Measurements from ENCODE around the gene ABCA13. TPM values are rescaled to one million over a fixed set of nuclear protein-coding genes. Genes with fewer than 3 reads are reported as not detected.
"Not testable (repeated sequence)": the region's sequence is repeated elsewhere in the genome, so short reads cannot be mapped to it uniquely, and the experiment has no call there.

The ABCA13 gene
- total RNA-seq = 0.02 TPM in 1 of 2 replicates, not detected in the other

- intact Hi-C loops (cut with micrococcal nuclease) = no loop called here
Measured at GRCh38 chr7:48171202-48171601, at the start of gene ABCA13. Gene ABCA13 (plus strand): TSS chr7:48171458. CDS start chr7:48171484, 26 bp downstream.

GRCh38 chr7:48126037-48126436, 45.2 kb upstream of the ABCA13 start:
- intact Hi-C loops (cut with micrococcal nuclease) = no loop called here

- intact Hi-C loops (cut with micrococcal nuclease) = no loop called here
Measured at GRCh38 chr7:48130658-48131108, 40.6 kb upstream of the ABCA13 start.

GRCh38 chr7:48132792-48133191, 38.5 kb upstream of the ABCA13 start:
- intact Hi-C loops (cut with micrococcal nuclease) = no loop called here

- intact Hi-C loops (cut with micrococcal nuclease) = no loop called here
Measured at GRCh38 chr7:48139459-48139858, 31.8 kb upstream of the ABCA13 start.

GRCh38 chr7:48140001-48140681, 31.1 kb upstream of the ABCA13 start:
- intact Hi-C loops (cut with micrococcal nuclease) = no loop called here

- intact Hi-C loops (cut with micrococcal nuclease) = no loop called here
Measured at GRCh38 chr7:48141521-48141920, 29.7 kb upstream of the ABCA13 start.

- intact Hi-C loops (cut with micrococcal nuclease) = no loop called here
Measured at GRCh38 chr7:48144291-48144768, 26.9 kb upstream of the ABCA13 start.

GRCh38 chr7:48147078-48147591, 24.1 kb upstream of the ABCA13 start:
- intact Hi-C loops (cut with micrococcal nuclease) = no loop called here

- intact Hi-C loops (cut with micrococcal nuclease) = not testable (repeated sequence)
Measured at GRCh38 chr7:48147690-48148089, 23.6 kb upstream of the ABCA13 start.

GRCh38 chr7:48148311-48148710, 22.9 kb upstream of the ABCA13 start:
- intact Hi-C loops (cut with micrococcal nuclease) = no loop called here

- intact Hi-C loops (cut with micrococcal nuclease) = no loop called here
Measured at GRCh38 chr7:48149058-48149457, 22.2 kb upstream of the ABCA13 start.

- intact Hi-C loops (cut with micrococcal nuclease) = no loop called here
Measured at GRCh38 chr7:48150086-48150485, 21.2 kb upstream of the ABCA13 start.

- intact Hi-C loops (cut with micrococcal nuclease) = loop anchor here (1.0 kb wide), 2 partner anchors 45 to 210 kb away; no protein-coding TSS in a partner anchor
Measured at GRCh38 chr7:48154792-48155413, 16.4 kb upstream of the ABCA13 start.

GRCh38 chr7:48158404-48158803, 12.9 kb upstream of the ABCA13 start:
- intact Hi-C loops (cut with micrococcal nuclease) = no loop called here

GRCh38 chr7:48161407-48162125, 9.7 kb upstream of the ABCA13 start:
- intact Hi-C loops (cut with micrococcal nuclease) = no loop called here

- intact Hi-C loops (cut with micrococcal nuclease) = no loop called here
Measured at GRCh38 chr7:48165157-48165556, 6.1 kb upstream of the ABCA13 start.

- intact Hi-C loops (cut with micrococcal nuclease) = no loop called here
Measured at GRCh38 chr7:48168159-48168558, 3.1 kb upstream of the ABCA13 start.

GRCh38 chr7:48170506-48170905, 752 bp upstream of the ABCA13 start:
- intact Hi-C loops (cut with micrococcal nuclease) = no loop called here

GRCh38 chr7:48173313-48173712, 2.1 kb downstream of the ABCA13 start:
- intact Hi-C loops (cut with micrococcal nuclease) = no loop called here

- intact Hi-C loops (cut with micrococcal nuclease) = no loop called here
Measured at GRCh38 chr7:48173756-48174382, 2.6 kb downstream of the ABCA13 start.
